DMS153 (cell line): ENCODE results near the gene CCDC198.

Experiments used
- DNase-seq: peaks from one replicate; lab custom pipeline; 2025; lab: John Stamatoyannopoulos, UW

The CCDC198 gene

GRCh38 chr14:57464008-57464730, 29.5 kb downstream of the CCDC198 start:
- DNase-seq: no peak

GRCh38 chr14:57462551-57462950, 31.1 kb downstream of the CCDC198 start:
- DNase-seq: no peak

GRCh38 chr14:57461777-57462320, 31.8 kb downstream of the CCDC198 start:
- no peak for DNase-seq

- no peak for DNase-seq
Observed at GRCh38 chr14:57435923-57436322, 57.7 kb downstream of the CCDC198 start.

GRCh38 chr14:57420986-57421385, 72.7 kb downstream of the CCDC198 start:
- no peak for DNase-seq

GRCh38 chr14:57420033-57420432, 73.6 kb downstream of the CCDC198 start:
- DNase-seq: no peak
